ENCODE results near the gene MCC.
A peak's percentile ranks its signal among the peaks of the same experiment; 100 is the strongest.

The MCC gene

GRCh38 chr5:113063927-113064326 is 424.3 kb downstream of the MCC start:
- Histone ChIP-seq H4K8ac (ENCODE audit: low read depth, low read length) (no peak overlapping the region), H3K14ac (ENCODE audit: low read length) (no peak overlapping the region), H4K91ac (ENCODE audit: low read depth, low read length) (no peak overlapping the region), H2BK120ac (ENCODE audit: insufficient read depth, low read length, poor library complexity) (no peak overlapping the region), H3K36me3 (ENCODE audit: control insufficient read depth in 1 of 2, insufficient read depth in 2 of 2, low read length in 2 of 2) (no peaks in the 10 kb centered on the region), H3K9ac (ENCODE audit: low read length) (no peak overlapping the region), H3K79me1 (ENCODE audit: low read length) (peaks cover 11% of the 10 kb centered on the region), H2BK12ac (ENCODE audit: low read length) (no peak overlapping the region), H3K27ac (ENCODE audit: low read depth, low read length) (no peak overlapping the region), H3K4me2 (ENCODE audit: low read length) (no peak overlapping the region), H2AK5ac (ENCODE audit: low read length) (no peak overlapping the region), H3K4ac (ENCODE audit: low read depth, low read length) (no peak overlapping the region), H3K4me3 (ENCODE audit: low read depth, low read length) (no peak overlapping the region), H2AFZ (ENCODE audit: insufficient read depth, low read length, poor library complexity) (no peak overlapping the region), H3K79me2 (ENCODE audit: control insufficient read depth, insufficient read depth, low read length, poor library complexity) (peaks cover 2% of the 10 kb centered on the region), H2BK5ac (ENCODE audit: low read depth, low read length, poor library complexity) (no peak overlapping the region), H3K4me1 (ENCODE audit: control insufficient read depth in 1 of 2, insufficient read depth in 2 of 2, low read length in 2 of 2) (peaks cover 16 to 18% of the 10 kb centered on the region in 2 experiments), H3K23ac (ENCODE audit: low read length) (no peak overlapping the region), H3K9me3 (ENCODE audit: insufficient read depth, low read depth, low read length) (no peaks in the 10 kb centered on the region), H3K27me3 (ENCODE audit: insufficient read depth, low read length) (no peaks in the 10 kb centered on the region), H3K18ac (ENCODE audit: low read length) (no peak overlapping the region), H4K12ac (ENCODE audit: low read depth, low read length) (no peak overlapping the region)
- WGBS (ENCODE audit: extremely low coverage, insufficient coverage, insufficient read length): no CpG with 5 or more reads among the region's 12 CpGs
- DNase-seq: no peak

DNA sequence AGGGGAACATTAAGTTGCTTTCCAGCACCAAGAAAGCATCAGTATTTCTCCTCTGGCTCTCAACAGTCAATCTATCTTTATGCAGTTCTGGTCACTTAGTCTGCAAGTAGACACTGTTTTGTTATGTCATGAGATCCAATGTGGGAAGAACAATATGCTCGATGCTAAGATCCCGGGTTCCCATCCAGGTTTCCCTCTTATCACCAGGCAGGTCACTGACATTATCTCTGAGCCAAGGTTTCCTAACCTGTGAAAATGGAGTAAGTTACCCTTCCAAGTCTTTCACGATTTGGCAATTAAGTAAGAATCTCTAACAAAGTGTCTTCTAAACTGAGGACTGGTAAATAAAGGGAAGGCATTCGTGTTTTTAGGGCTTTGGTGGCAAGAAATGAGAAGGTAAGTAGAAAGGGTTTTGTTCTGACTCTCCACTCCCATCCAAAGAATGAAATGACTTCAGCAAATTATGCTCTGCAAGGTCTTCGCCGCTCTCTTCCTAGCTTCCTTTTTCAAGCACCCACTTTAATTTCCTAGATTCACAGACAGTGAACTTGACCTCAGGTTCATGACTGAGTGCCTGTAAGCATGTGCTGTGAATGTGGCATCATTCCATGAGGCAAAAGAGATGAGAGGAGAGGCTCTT is 425.3 kb downstream of the MCC start:
- Histone ChIP-seq H2BK5ac (ENCODE audit: low read depth, low read length, poor library complexity) (no peak overlapping the region), H3K27ac (ENCODE audit: low read depth, low read length) (no peak overlapping the region), H3K9ac (ENCODE audit: low read length) (no peak overlapping the region), H4K12ac (ENCODE audit: low read depth, low read length) (no peak overlapping the region), H3K79me1 (ENCODE audit: low read length) (peaks cover 17% of the 10 kb centered on the region), H3K9me3 (ENCODE audit: insufficient read depth, low read depth, low read length) (no peaks in the 10 kb centered on the region), H3K18ac (ENCODE audit: low read length) (no peak overlapping the region), H3K36me3 (ENCODE audit: control insufficient read depth in 1 of 2, insufficient read depth in 2 of 2, low read length in 2 of 2) (no peaks in the 10 kb centered on the region), H2AK5ac (ENCODE audit: low read length) (no peak overlapping the region), H3K79me2 (ENCODE audit: control insufficient read depth, insufficient read depth, low read length, poor library complexity) (peaks cover 2% of the 10 kb centered on the region), H2BK120ac (ENCODE audit: insufficient read depth, low read length, poor library complexity) (no peak overlapping the region), H3K4me3 (ENCODE audit: low read depth, low read length) (no peak overlapping the region), H3K4me2 (ENCODE audit: low read length) (no peak overlapping the region), H3K14ac (ENCODE audit: low read length) (no peak overlapping the region), H3K4me1 (ENCODE audit: control insufficient read depth in 1 of 2, insufficient read depth in 2 of 2, low read length in 2 of 2) (peaks cover 22 to 25% of the 10 kb centered on the region in 2 experiments), H3K4ac (ENCODE audit: low read depth, low read length) (no peak overlapping the region), H3K23ac (ENCODE audit: low read length) (no peak overlapping the region), H4K91ac (ENCODE audit: low read depth, low read length) (no peak overlapping the region), H2AFZ (ENCODE audit: insufficient read depth, low read length, poor library complexity) (no peak overlapping the region), H4K8ac (ENCODE audit: low read depth, low read length) (no peak overlapping the region), H3K27me3 (ENCODE audit: insufficient read depth, low read length) (no peaks in the 10 kb centered on the region), H2BK12ac (ENCODE audit: low read length) (no peak overlapping the region)
- no peak for DNase-seq
- no CpG with 5 or more reads among the region's 6 CpGs for WGBS (ENCODE audit: extremely low coverage, insufficient coverage, insufficient read length)

- Histone ChIP-seq H3K4ac (ENCODE audit: low read depth, low read length) (no peak overlapping the region), H4K8ac (ENCODE audit: low read depth, low read length) (no peak overlapping the region), H3K9me3 (ENCODE audit: insufficient read depth, low read depth, low read length) (no peaks in the 10 kb centered on the region), H2AK5ac (ENCODE audit: low read length) (no peak overlapping the region), H3K14ac (ENCODE audit: low read length) (no peak overlapping the region), H3K36me3 (ENCODE audit: control insufficient read depth in 1 of 2, insufficient read depth in 2 of 2, low read length in 2 of 2) (no peaks in the 10 kb centered on the region), H3K23ac (ENCODE audit: low read length) (no peak overlapping the region), H4K91ac (ENCODE audit: low read depth, low read length) (no peak overlapping the region), H3K27ac (ENCODE audit: low read depth, low read length) (no peak overlapping the region), H2BK12ac (ENCODE audit: low read length) (no peak overlapping the region), H3K27me3 (ENCODE audit: insufficient read depth, low read length) (no peaks in the 10 kb centered on the region), H2AFZ (ENCODE audit: insufficient read depth, low read length, poor library complexity) (no peak overlapping the region), H3K4me3 (ENCODE audit: low read depth, low read length) (no peak overlapping the region), H4K12ac (ENCODE audit: low read depth, low read length) (no peak overlapping the region), H3K4me2 (ENCODE audit: low read length) (no peak overlapping the region), H3K79me2 (ENCODE audit: control insufficient read depth, insufficient read depth, low read length, poor library complexity) (peaks cover 2% of the 10 kb centered on the region), H2BK120ac (ENCODE audit: insufficient read depth, low read length, poor library complexity) (no peak overlapping the region), H2BK5ac (ENCODE audit: low read depth, low read length, poor library complexity) (no peak overlapping the region), H3K79me1 (ENCODE audit: low read length) (peaks cover 17% of the 10 kb centered on the region), H3K4me1 (ENCODE audit: control insufficient read depth in 1 of 2, insufficient read depth in 2 of 2, low read length in 2 of 2) (peaks cover 22 to 25% of the 10 kb centered on the region in 2 experiments), H3K18ac (ENCODE audit: low read length) (no peak overlapping the region), H3K9ac (ENCODE audit: low read length) (no peak overlapping the region)
- no CpG with 5 or more reads among the region's 5 CpGs for WGBS (ENCODE audit: extremely low coverage, insufficient coverage, insufficient read length)
- no peak for DNase-seq
Measured at GRCh38 chr5:113061846-113062780, 426.1 kb downstream of the MCC start.

DNA sequence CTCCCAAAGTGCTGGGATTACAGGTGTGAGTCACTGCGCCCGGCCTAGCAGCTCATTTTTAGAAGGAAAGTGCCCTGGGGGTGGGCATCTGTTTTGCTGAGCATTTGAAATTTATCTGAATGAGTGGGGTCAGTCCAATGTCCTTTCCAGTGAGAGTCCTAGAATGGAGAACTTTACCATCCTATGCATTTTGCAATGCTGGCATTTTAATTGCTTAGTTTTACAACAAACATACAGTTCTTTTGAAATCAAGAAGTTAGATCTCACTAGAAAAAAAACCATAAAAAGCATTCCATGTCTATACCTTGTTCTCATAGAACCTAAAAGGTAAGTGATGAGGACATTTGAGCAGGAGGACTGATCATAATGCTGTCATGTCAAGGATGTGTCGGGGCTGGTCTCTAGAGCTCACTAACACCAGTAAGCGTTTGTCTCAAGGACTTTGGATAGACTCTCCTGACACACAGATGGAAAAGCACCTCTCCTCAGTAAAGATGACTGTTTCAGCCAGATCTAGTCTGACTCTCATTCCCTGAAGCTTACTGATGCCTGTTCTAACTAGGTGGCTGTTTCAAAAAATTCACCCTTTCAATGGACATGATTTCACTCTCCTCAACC is 427.7 kb downstream of the MCC start:
- no peak overlapping the region for H3K18ac ChIP-seq (ENCODE audit: low read length)
- no peak overlapping the region for H3K14ac ChIP-seq (ENCODE audit: low read length)
- no peak overlapping the region for H3K4me3 ChIP-seq (ENCODE audit: low read depth, low read length)
- H2AK5ac ChIP-seq (ENCODE audit: low read length): no peak overlapping the region
- peaks cover 2% of the 10 kb centered on the region for H3K79me2 ChIP-seq (ENCODE audit: control insufficient read depth, insufficient read depth, low read length, poor library complexity)
- no peak overlapping the region for H3K23ac ChIP-seq (ENCODE audit: low read length)
- H2BK12ac ChIP-seq (ENCODE audit: low read length): no peak overlapping the region
- H3K27ac ChIP-seq (ENCODE audit: low read depth, low read length): peak overlapping the region; percentile 33
- no peak overlapping the region for H2AFZ ChIP-seq (ENCODE audit: insufficient read depth, low read length, poor library complexity)
- no peaks in the 10 kb centered on the region for H3K27me3 ChIP-seq (ENCODE audit: insufficient read depth, low read length)
- H3K79me1 ChIP-seq (ENCODE audit: low read length): peaks cover 20% of the 10 kb centered on the region
- WGBS (ENCODE audit: extremely low coverage, insufficient coverage, insufficient read length): no CpG with 5 or more reads among the region's 4 CpGs
- peak overlapping the region; percentile 67 for H2BK120ac ChIP-seq (ENCODE audit: insufficient read depth, low read length, poor library complexity)
- H3K9ac ChIP-seq (ENCODE audit: low read length): no peak overlapping the region
- no peak overlapping the region for H3K4me2 ChIP-seq (ENCODE audit: low read length)
- no peaks in the 10 kb centered on the region for H3K9me3 ChIP-seq (ENCODE audit: insufficient read depth, low read depth, low read length)
- no peaks in the 10 kb centered on the region for H3K36me3 ChIP-seq (ENCODE audit: control insufficient read depth in 1 of 2, insufficient read depth in 2 of 2, low read length in 2 of 2)
- H3K4ac ChIP-seq (ENCODE audit: low read depth, low read length): no peak overlapping the region
- no peak overlapping the region for H4K12ac ChIP-seq (ENCODE audit: low read depth, low read length)
- H4K8ac ChIP-seq (ENCODE audit: low read depth, low read length): no peak overlapping the region
- DNase-seq: no peak
- peak overlapping the region; percentile 87 for H4K91ac ChIP-seq (ENCODE audit: low read depth, low read length)
- peaks cover 20 to 22% of the 10 kb centered on the region in 2 experiments for H3K4me1 ChIP-seq (ENCODE audit: control insufficient read depth in 1 of 2, insufficient read depth in 2 of 2, low read length in 2 of 2)
- H2BK5ac ChIP-seq (ENCODE audit: low read depth, low read length, poor library complexity): no peak overlapping the region
